Upper lobe of left lung (tissue), 6 donors: ENCODE data around the gene PRR5. TPM values are rescaled to one million over a fixed set of nuclear protein-coding genes. Genes with fewer than 3 reads are reported as not detected.

Source experiments
- ATAC-seq, 2 donors: fragments of 200-7000 bp; cut with Tn5 transposase; one replicate each; pipeline ENCODE4 v1.9.1; 2022; ENCODE audit warnings: mild to moderate bottlenecking in 2 of 2, moderate library complexity in 2 of 2; ENCODE audit not compliant: low FRiP score in 2 of 2
- DNase-seq, 2 donors: peaks; one replicate each; pipeline ENCODE4 v3.0.0-alpha.2; 2019 to 2020
- H3K27ac ChIP-seq, 4 donors: fragments of 200-600 bp; sonication (generic); one replicate each; pipeline ENCODE4 v1.5.1; 2016 to 2019
- H3K27me3 ChIP-seq, 4 donors: fragments of 200-600 bp; sonication (generic); one replicate each; pipeline ENCODE4 v1.5.1; 2017 to 2019
- H3K36me3 ChIP-seq, 4 donors: fragments of 200-600 bp; sonication (generic); one replicate each; pipeline ENCODE4 v1.5.1; 2016 to 2019
- H3K4me1 ChIP-seq, 4 donors: fragments of 200-600 bp; sonication (generic); one replicate each; pipeline ENCODE4 v1.5.1; 2018 to 2019
- H3K4me3 ChIP-seq, 4 donors: fragments of 200-600 bp; sonication (generic); one replicate each; pipeline ENCODE4 v1.5.1; 2017 to 2019; ENCODE audit warnings: mild to moderate bottlenecking in 2 of 4, moderate library complexity in 1 of 4
- H3K9me3 ChIP-seq, 4 donors: fragments of 200-600 bp; sonication (generic); one replicate each; pipeline ENCODE4 v1.5.1; 2018 to 2019
- CTCF ChIP-seq, 6 experiments: fragments of 450-650 bp in 4 of 6; fragments of 200-600 bp in 2 of 6; sonication (generic) in 2 of 6; IDR thresholded peaks; one replicate each; pipeline ENCODE4 v1.5.1; 2016 to 2019; ENCODE audit warnings: antibody characterized with exemption in 6 of 6
- EP300 ChIP-seq, 4 donors: sonication (generic); formaldehyde crosslinking; IDR thresholded peaks; one replicate each; pipeline ENCODE4 v1.5.1; 2017; ENCODE audit warnings: antibody characterized with exemption in 4 of 4, control low read depth in 2 of 4
- POLR2A ChIP-seq, 4 donors: fragments of 450-650 bp; IDR thresholded peaks; one replicate each; pipeline ENCODE4 v1.5.1; 2016 to 2017; ENCODE audit warnings: antibody characterized with exemption in 4 of 4, mild to moderate bottlenecking in 2 of 4
- POLR2AphosphoS5 ChIP-seq, 2 donors: sonication (generic); formaldehyde crosslinking; IDR thresholded peaks; one replicate each; pipeline ENCODE4 v1.5.1; 2017; ENCODE audit warnings: antibody characterized with exemption in 2 of 2
- WGBS, 2 donors: methylation state at CpG; one replicate each; pipeline ENCODE4 v1.1.5; 2017 to 2018; 5-methylcytosine and 5-hydroxymethylcytosine counted together
- total RNA-seq, 6 donors: library from RNA; depleted of rRNA in 4 of 6; stranded (reverse); fragments of >200 nt in 4 of 6; gene quantifications; one replicate each; pipeline versions ENCODE4 v1.1.0 to v1.2.1, GENCODE V29; 2016 to 2021
- donor health status: DM: no; HTN: no; CAD: no; lungs with moderate emphysema.
- donor health status: DM: no; HTN: yes; CAD: no; lungs with severe emphysema.

PRR5 gene
- total RNA-seq, 6 donors from 2014 or later: 13.1 to 68.1 (median 15.8) TPM

GRCh38 chr22:44773082-44773481 is 71.1 kb downstream of the PRR5 start:
- no peak overlapping the region for H3K27ac ChIP-seq
- DNase-seq (no peak), ATAC-seq (no peak)
- H3K4me1 ChIP-seq: no peaks in the 10 kb centered on the region
- no peaks in the 10 kb centered on the region for H3K36me3 ChIP-seq
- H3K4me3 ChIP-seq: no peak overlapping the region
- 86 to 100% methylated on average over 1 of the region's 1 CpG for WGBS, 2 donors
- H3K9me3 ChIP-seq: no peaks in the 10 kb centered on the region
- no peaks in the 10 kb centered on the region for H3K27me3 ChIP-seq
- TF ChIP-seq EP300 (IDR thresholded peaks at IDR 0.05) (no peak), POLR2AphosphoS5 (IDR thresholded peaks at IDR 0.05) (no peak), POLR2A (IDR thresholded peaks at IDR 0.05) (no peak), CTCF (IDR thresholded peaks at IDR 0.05) (no peak)

DNA sequence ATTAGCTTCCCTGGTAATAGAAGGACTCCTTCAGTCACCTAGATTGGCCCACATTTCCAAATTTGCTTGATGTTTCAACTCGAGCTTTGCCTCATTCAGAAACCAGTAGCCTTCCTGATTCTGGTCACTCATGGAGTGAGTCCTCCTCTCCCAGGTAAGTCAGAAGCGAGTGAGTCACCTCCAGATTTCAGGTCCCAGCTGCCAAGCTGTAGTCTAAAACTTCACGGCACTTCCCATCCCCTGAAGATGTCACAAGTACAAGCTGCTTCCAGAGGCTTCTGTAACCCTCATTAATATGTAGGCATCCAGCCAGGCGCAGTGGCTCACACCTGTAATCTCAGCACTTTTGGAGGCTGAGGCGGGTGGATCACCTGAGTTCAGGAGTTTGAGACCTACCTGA is 73.9 kb downstream of the PRR5 start:
- H3K36me3 ChIP-seq: no peaks in the 10 kb centered on the region
- no peak overlapping the region for H3K27ac ChIP-seq
- H3K4me3 ChIP-seq: no peak overlapping the region
- no peaks in the 10 kb centered on the region for H3K9me3 ChIP-seq
- WGBS, 2 donors: 83 to 92% methylated on average over 5 of the region's 5 CpGs
- H3K4me1 ChIP-seq: no peaks in the 10 kb centered on the region
- DNase-seq: no peak
- no peaks in the 10 kb centered on the region for H3K27me3 ChIP-seq
- TF ChIP-seq POLR2AphosphoS5 (IDR thresholded peaks at IDR 0.05) (no peak), CTCF (IDR thresholded peaks at IDR 0.05) (no peak), POLR2A (IDR thresholded peaks at IDR 0.05) (no peak), EP300 (IDR thresholded peaks at IDR 0.05) (no peak)
- ATAC-seq: no peak

GRCh38 chr22:44776605-44777363 is 74.8 kb downstream of the PRR5 start:
- Histone ChIP-seq H3K36me3 (no peaks in the 10 kb centered on the region), H3K9me3 (no peaks in the 10 kb centered on the region), H3K4me1 (no peaks in the 10 kb centered on the region), H3K4me3 (no peak overlapping the region), H3K27ac (no peak overlapping the region), H3K27me3 (no peaks in the 10 kb centered on the region)
- DNase-seq (no peak), ATAC-seq (no peak)
- TF ChIP-seq EP300 (IDR thresholded peaks at IDR 0.05) (no peak), POLR2A (IDR thresholded peaks at IDR 0.05) (no peak)
- 80 to 81% methylated on average over 16 of the region's 16 CpGs for WGBS, 2 donors

- 49 to 50% methylated on average over 2 of the region's 2 CpGs for WGBS, 2 donors
- Histone ChIP-seq H3K4me3 (no peak overlapping the region), H3K27me3 (no peaks in the 10 kb centered on the region), H3K36me3 (no peaks in the 10 kb centered on the region), H3K9me3 (no peaks in the 10 kb centered on the region), H3K27ac (no peak overlapping the region), H3K4me1 (no peaks in the 10 kb centered on the region)
- DNase-seq: no peak
- ATAC-seq: no peak
- no peak for TF ChIP-seq EP300 (IDR thresholded peaks at IDR 0.05)
- no peak for TF ChIP-seq CTCF (IDR thresholded peaks at IDR 0.05)
- no peak for TF ChIP-seq POLR2AphosphoS5 (IDR thresholded peaks at IDR 0.05)
- TF ChIP-seq POLR2A (IDR thresholded peaks at IDR 0.05): no peak
These were observed 75.4 kb downstream of the PRR5 start for GRCh38 chr22:44777364-44777755.

- 79 to 85% methylated on average over 17 of the region's 17 CpGs for WGBS, 2 donors
- Histone ChIP-seq H3K4me1 (no peaks in the 10 kb centered on the region), H3K27ac (no peak overlapping the region), H3K9me3 (no peaks in the 10 kb centered on the region), H3K36me3 (no peaks in the 10 kb centered on the region), H3K27me3 (no peaks in the 10 kb centered on the region), H3K4me3 (no peak overlapping the region)
- TF ChIP-seq POLR2A (IDR thresholded peaks at IDR 0.05) (no peak), CTCF (IDR thresholded peaks at IDR 0.05) (no peak), POLR2AphosphoS5 (IDR thresholded peaks at IDR 0.05) (no peak), EP300 (IDR thresholded peaks at IDR 0.05) (no peak)
- no peak for DNase-seq
- ATAC-seq: no peak
These were observed 79.0 kb downstream of the PRR5 start for GRCh38 chr22:44780876-44781449.
